GF-D8 (cell line): ENCODE results near the gene SEC14L2.
"Not testable (repeated sequence)": the region's sequence is repeated elsewhere in the genome, so short reads cannot be mapped to it uniquely, and the experiment has no call there.

ENCODE experiments used
- DNase-seq: peaks from one replicate; lab custom pipeline; 2025; lab: John Stamatoyannopoulos, UW

The SEC14L2 gene

DNA sequence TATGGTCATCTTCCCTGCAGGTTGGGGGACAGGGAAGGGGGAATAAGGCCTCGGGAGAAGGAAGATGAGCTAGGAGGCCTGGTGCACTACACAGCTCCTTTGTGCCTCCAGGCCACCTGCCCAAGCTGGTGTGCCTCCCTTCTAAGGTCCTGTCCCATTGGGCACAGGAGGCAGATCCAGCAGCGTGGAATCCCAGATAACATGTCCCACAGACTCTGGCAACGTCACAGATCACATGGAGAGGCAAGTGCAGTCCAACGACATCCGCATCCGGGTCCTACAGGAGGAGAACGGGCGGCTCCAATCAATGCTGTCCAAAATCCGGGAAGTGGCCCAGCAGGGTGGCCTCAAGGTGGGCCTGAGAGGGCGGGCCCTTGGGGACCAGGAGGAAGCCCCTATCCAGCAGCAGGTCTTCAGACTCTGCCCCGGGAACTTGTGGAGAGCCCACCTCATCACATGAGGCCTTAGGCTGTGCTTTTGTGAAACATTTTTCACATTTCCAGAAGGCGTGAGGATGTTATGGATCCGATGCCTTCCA is 21.4 kb upstream of the SEC14L2 start:
- no peak for DNase-seq

DNA sequence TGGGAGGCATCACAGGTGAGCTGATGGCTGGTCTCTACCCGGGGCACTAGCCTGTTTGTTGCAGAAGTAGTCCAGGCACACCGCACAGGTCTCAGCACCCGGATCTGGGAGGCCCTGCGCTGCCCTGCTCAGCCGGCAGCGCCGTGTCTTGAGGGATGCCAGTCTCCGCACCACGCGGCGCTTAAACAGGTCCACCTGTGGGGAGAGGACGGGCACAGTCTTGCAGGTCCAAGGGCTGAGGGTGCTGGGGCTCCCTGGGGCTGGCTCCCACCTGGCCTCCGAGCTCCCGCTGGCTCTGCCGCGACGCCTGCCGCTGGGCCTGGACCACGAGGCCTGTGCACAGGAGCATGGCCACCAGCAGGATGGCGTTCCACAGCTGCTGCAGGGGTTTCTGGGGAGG is 16.8 kb upstream of the SEC14L2 start:
- DNase-seq, result no peak

DNA sequence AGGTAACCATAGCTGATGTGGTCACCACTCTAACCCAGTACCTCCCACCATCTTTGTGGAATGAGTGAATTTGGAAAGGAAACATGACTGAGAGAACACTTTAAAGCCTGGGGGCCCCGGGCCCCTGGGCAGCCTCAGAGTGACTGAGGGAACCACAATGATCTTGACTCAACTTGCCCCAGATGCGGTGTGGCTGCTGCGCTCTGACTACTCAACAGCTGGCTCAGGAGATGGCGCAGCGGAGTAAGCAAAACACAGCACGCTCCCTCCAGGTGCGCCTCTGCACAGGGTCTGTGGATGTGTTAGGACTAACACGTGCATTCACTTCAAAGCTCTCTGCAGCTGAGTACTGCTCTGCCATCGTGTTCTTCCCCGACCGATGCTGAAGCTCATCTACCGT is 15.6 kb upstream of the SEC14L2 start:
- DNase-seq, result no peak

DNA sequence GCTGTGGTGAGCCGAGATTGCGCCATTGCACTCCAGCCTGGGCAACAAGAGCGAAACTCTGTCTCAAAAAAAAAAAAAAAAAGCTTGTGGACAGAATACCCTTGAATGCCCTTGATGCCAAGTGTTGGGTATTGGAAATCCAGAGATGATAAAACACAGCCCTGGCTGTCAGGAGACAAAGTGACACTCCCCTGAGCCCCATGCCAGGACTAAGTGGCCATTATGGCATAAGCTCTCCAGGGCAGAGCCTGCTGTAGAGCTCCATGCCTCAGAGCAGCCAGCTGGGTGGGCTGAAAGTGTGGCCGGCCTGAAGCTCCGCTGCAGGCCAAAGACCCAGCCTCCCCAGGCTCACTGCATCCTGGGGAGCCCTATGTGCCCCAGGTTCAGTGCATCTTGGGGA is 14.5 kb upstream of the SEC14L2 start:
- DNase-seq, result no peak

DNA sequence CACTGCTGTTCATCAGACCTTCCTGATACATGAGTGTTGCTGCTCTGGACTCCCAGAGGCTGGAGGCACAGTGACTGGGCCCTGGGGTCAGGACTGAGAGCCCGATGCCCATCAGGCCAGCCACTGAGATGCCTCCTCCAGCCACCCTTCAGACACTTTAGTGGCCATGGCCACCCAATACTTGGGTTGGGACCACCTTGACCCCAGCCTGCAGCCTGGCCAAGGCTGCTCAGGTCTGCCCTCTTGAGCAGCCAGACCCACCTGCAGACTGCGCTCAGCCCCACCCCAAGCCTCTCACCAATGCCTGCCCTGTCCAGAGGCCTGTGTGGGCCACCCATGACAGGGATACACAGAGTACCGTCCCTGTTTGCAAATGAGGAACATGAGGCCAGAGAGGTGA is 13.8 kb upstream of the SEC14L2 start:
- no peak for DNase-seq

DNA sequence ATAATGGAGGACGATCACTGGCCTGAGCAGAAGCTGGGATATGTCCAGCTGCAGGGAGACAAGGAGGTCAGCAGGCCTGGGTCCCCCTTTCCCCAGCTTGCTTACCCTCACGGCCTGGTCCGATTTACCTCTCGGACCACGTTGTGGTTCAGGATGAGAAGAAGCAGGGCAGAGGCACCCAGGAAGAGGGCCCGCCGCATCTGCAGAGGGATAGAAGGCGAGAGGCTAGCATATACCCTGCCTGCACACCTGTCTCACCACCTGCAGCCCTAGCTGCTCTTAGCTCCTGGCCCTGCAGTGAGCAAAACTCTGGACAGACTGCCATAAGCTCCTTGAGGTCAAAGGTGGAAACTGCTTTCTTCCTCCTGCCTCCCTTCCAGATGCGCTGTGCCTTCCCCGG is 10.9 kb upstream of the SEC14L2 start:
- no peak for DNase-seq

DNA sequence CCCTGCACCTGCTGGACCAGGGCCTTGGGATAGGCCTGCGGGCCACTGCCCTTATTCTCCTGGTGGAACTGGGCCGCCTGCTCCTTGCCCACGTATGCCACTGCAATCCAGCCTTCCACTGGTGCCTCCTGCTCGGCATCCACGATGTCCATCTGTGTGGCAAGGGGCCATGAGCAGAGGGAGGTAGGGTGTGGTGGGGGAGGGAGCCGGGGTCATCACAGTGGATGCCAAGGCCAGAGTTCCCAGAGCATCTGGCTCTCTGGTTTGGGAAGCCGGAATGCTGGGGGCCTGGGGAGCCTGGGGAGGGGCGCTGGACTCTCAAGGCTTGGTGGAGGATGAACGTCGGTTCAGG is 10.2 kb upstream of the SEC14L2 start:
- no peak for DNase-seq

DNA sequence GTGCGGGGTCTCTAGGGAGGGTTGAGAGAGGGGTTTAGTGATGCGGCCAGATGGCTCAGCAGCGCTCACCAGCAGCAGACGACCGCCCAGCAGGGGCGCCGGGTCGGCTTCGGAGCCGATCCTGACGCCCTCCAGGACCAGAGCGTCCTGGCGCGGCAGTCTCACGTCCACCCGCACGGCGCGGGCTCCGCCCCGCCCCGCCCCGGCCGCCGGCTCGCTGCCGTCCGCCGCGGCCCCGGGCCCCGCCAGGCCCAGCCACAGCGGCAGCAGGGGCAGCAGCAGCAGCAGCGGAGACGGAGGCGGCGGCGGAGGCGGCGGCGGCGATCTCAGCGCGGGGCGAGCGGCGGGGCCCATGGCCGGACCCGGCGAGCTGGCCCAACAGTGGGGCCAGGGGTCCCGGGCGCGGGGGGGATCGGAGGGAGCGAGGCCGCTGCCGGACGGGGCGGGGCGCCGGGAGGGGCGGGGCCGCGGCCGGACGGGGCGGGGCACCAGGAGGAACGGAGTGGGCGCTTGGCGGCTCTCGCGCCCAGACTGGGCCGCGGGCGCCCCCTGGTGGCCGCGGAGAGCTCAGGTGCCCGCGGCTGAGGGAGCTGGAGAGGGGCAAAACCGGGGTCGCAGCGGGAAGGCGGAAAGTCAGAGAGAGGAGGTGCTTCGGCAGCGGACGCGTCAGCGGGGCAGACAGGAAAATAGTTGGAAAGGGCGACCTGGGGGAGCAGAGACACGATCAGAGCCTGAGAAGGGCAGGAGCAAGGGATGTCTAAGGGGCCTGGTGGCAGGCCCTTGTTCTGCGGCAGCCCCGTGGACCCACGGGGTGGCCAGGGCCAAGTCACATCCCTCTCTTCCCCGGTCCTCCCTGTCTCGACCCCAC is 9.6 kb upstream of the SEC14L2 start, which contains the start of gene RNF215:
RNF215 (minus strand) TSS at position 452 of the 868 bp plus-strand sequence; CDS start at position 354, 98 bp downstream.
- peak; percentile 16 for DNase-seq

DNA sequence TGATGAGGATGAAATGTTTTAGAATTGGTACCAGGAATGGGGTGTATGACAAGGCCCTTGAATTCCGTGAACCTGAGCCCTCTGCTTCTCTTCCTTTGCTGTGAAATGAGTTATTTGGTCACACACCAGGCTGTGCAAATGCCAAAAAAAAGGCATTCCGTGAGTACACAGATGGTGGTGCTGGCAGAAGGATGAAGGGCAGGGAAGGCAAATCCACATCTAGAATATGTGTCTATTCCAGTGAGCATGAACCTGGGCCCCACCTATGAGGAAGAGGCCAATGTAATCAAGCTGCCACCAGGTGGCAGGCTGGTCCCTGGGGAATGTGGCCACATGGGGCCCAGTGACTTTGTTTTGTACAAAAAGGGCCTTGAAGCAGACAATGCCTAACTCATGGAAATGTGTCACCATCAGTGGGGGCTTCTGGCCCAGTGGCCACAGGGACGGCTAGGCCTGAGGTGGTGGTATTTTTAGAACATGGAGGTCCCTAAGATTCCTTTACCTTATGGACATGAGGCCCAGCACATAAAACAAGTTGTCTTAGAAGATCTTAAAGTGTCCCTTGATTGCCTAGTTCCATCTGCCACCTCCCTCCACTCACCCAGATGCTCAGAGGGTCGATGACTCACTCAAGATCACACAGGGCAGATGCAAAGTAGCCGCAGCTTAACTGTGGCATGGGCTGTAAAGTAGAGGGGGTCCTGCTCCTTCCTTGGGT is 5.7 kb upstream of the SEC14L2 start:
- DNase-seq, result peak; percentile 64

DNA sequence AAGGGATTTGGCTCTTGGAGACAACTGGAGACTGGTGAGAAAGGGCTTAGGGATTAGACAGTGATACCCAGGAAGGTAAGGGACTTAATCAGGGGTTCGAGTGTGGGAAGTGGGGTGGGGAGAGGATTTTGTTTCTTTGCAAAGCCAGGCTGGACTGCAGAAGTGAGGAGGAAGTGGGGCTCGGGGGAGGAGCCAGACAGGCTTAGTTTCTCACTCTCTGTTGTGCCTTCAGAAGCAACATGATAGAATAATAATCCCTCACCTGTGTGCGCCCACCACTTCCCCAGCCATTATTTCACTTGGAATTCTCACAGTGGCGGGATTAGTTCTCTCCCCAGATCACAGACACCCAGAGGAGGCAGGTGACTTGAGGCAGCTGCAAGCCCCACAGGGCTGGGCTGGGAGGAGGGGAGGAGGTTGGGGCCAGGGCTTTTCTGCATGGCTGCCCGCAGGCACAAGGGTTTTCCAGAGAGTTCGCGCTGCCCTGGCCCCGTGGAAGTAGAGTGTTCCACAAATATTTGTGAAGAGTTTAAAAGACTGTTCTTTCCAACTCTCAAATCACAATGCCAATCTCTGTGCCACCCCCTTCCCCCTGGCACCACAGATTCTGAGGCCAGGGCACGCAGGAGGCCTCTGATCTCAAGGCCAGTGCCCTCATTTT is 4.0 kb upstream of the SEC14L2 start:
- DNase-seq, result no peak

DNA sequence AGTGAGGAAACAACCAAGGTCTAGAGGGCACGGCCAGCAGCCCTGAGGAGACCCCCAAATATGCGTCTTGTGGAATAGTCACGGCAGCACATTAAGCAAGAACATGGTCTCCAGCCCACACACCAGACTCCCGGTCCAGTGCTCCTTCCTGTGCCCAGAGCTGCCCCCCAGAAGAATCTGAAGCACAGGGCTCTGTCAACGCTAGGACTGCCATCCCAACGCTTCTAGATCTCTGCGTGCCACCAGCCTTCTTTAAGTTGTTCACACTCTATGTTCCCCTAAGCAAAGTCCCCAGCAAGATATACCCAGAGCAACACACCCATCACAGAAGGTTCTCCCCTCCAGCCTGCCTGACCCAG is 3.5 kb upstream of the SEC14L2 start:
- no peak for DNase-seq

DNA sequence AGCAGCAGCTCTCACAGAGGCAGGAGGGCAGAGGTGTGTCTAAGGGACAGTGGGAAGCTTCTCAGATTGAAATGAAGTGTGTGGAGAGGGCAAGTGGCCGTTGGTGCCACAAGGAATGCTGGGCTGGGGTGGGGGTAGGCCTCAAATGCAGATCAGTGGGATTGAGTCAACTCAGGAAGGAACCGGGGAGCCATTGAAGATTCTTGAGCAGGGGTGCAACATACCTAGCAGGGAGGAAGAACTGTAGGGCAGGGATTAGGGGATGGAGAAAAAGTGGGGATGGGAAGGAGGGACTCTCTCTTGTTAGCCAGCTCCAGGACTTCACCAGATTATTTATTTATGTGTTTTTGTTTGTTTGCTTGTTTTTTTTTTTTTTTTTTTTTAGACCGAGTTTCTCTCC is 2.9 kb upstream of the SEC14L2 start:
- no peak for DNase-seq

DNA sequence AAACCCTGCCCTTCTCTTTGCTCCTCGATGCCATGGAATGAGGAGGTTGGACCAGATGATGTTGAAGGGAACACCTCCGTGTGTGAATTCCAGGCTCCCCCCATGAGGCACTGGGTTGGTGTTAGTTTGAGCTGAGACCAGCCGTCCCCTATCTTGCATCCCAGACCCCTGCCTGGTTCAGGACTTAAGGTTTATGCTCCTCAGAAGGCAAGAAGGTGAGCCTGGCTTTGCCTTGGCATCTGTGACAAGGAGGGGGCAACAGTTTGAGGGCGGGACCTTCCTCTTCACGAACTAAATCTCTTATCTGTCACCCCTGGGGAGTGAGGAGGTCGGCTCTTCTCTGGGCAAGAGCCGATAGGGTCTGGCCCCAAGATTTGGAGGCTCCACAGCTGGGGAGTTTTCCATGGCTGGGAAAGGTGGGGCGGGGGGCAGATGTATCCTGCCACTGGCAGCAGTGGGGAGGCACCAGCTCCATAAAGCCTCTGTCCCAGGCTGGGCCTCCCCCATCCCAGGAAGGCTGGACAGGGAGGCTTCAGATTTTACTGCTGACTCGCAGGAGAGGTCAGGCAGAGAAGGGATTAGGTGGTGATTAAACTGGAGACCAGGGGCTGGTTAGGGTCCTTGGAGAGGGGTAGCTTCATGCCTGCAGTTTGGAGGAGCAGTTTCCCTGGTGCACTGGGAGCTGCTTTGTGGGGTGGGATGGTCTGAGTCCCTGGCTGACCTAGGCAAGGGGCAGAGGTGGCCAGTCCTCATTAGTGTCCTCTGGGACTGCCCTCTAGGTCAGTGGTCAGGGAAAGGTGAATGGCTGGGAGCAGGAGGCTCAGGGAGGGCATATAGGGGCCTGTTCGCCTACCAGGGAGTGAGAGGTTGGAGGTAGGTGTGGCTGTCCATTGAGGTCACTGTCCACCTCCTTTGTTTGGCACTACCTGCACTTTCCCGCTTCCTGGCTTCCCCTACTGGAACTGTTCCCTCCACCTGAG is 1.1 kb downstream of the SEC14L2 start:
- DNase-seq, result no peak

DNA sequence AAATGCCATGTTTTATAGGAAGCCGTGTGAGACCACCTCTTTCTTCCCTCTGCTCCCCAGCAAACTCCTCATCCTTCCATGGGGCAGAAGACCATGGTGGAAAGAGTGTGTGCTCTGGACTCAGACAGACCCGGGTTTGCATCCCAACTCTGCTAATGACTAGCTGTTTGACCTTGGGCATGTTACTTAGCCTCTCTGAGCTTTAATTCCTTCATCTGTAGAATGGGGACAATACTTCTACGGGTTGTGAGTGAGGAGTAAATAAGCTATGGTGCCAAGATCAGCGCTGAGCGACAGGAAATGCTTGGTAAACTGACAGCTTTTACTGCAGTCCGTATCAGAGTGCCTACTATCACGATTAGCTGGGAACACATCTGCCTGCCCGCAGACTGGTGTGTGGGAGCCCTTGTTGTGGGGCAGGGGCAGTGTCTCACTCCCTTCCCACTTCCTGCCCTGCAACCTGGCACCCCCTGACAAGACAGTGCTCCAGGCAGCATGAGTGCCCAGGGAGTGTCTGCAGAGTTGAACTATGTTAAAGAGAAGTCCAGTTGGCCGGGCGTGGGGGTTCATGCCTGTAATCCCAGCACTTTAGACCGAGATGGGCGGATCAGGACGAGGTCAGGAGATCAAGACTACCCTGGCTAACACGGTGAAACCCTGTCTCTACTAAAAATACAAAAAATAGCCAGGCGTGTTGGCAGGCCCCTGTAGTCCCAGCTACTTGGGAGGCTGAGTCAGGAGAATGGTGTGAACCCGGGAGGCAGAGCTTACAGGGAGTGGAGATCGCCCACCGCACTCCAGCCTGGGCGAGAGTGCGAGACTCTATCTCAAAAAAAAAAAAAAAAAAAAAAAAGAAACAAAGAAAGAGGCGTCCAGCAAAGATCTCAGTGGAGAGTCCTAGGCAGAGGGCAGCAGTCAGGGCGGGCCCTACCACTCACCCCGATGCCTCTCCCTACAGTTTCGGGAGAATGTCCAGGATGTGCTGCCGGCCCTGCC is 2.2 kb downstream of the SEC14L2 start:
- no peak for DNase-seq

DNA sequence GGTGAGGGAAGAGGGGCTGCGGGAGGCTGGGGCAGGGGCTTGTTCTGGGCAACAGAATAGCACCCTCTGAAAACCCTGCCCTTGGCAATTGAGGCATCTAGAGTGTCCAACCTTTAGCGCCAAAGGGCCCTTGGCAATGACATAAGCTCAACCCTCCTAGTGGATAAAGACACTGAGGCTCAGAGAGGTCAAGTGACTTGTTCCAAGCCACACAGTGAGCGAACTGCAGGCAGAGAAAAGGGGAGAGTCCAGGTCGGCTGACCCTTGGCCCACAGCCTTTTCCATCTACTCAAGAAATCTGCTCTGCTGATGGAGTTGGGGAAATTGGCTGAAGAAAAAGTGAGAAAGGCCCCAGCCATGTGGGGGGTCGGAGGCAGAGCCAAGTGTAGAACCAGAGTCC is 2.9 kb downstream of the SEC14L2 start:
- no peak for DNase-seq

DNA sequence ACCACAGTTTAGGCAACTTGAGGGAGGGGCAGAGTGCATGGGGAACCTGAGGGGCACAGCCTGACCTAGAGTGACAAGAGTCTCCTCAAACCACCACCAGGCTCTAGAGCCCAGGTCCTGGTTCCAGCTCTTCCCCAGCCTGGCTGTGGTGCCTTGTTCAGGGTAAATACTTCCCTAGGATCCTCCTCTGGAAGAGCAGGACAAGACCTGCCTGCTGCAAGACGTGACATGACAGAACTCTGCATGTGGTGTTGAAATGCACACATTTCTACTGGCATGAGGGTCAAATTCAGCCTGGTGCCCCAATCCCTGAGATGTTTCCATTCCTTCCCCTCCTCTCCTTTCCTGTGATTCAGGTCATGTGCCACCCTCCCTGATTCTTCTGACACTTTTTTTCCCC is 3.3 kb downstream of the SEC14L2 start:
- DNase-seq, result no peak

DNA sequence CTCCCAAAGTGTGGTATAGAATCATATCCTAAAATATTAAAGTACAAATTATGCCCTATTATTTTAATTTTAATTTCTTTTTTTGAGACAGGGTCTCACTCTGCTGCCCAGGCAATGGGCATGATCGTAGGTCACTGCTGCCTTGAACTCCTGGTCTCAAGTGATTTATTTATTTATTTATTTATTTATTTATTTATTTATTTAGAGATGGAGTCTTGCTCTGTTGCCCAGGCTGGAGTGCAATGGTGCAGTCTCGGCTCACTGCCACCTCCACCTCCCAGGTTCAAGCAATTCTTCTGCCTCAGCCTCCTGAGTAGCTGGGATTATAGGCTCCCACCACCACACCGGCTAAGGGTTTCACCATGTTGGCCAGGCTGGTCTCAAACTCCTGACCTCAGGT is 4.2 kb downstream of the SEC14L2 start:
- DNase-seq, result not testable (repeated sequence)

DNA sequence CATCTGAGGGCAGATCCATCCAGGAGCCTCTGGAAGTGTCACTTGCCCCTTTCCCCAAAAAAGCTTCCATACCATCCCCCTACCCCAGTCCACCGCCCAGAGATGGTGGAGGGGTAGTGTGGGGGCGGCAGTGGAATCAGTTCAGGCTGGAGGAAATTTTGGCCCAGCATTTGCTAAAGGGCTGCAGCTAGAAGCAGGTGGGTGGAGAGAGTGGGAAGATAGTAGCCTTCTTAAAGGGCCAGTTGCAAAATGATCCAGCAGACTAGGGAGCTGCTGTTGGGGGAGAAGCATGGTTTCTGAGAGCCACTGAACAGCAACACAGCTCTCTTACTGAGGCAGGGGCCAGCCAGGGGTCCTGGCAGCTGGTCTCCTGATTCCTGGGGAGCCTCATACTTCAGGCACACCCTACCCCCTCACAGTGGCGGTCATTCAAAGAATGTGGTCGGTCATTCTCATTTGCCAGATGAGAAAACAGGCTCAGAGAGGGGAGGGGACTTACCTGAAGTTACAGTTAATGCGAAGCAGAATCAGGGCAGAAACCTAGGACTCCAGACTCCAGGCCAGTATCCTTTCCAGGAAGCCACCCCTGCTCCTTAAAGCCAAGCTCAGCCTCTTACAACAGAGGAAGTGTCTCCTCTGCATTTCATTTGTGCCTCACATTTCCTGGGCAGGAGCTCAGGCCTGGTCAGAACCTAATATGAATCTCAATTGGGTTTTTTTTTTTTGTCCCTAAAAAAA is 5.4 kb downstream of the SEC14L2 start:
- no peak for DNase-seq

DNA sequence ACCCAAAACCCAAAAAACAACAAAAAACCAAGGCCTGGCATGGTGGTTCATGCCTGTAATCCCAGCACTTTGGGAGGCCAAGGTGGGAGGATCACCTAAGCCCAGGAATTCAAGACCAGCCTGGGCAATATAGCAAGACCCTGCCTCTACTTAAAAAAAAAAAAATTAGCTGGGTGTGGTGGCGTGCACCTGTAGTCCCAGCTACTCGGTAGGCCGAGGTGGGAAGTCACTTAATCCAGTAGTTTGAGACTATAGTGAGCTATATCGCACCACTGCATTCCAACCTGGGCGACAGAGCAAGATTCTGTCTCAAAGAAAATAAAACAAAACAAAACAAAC is 5.9 kb downstream of the SEC14L2 start:
- not testable (repeated sequence) for DNase-seq

DNA sequence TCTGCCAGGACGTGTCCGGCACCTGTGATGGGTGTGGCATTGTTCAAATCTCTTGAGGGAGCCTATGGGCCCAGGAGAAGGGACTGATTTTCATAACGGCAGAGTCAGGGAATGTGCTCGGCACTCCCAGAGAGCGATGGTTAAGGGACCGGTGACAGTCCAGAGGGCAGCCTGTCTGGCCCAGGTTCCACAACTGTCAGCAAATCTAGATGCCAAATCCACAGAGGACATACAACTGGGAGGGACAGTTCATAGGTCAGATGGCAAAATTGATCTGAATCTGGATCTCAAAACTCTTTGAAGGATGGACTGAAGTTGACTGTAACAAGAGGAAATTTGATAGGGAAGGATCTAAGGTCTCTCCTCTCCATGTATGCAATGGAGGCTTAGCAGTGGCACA is 7.5 kb downstream of the SEC14L2 start:
- DNase-seq, result no peak
